Lower leg skin (tissue), 4 donors: Measurements from ENCODE around the gene DSCAML1. TPM values are rescaled to one million over a fixed set of nuclear protein-coding genes. Genes with fewer than 3 reads are reported as not detected.

ENCODE experiments used
- DNase-seq, 2 donors: peaks; one replicate each; pipeline ENCODE4 v3.0.0-alpha.2; 2019; ENCODE audit warnings: low spot score in 2 of 2
- H3K4me3 ChIP-seq: fragments of 200-600 bp; sonication (generic); 2 replicates; pipeline ENCODE4 v1.5.1; 2017; ENCODE audit warnings: mild to moderate bottlenecking, low read depth; ENCODE audit not compliant: poor library complexity, severe bottlenecking
- CTCF ChIP-seq, 3 donors: fragments of 450-650 bp; IDR thresholded peaks; one replicate each; pipeline ENCODE4 v1.5.1; 2016; ENCODE audit warnings: antibody characterized with exemption in 3 of 3, mild to moderate bottlenecking in 3 of 3, moderate library complexity in 2 of 3
- POLR2A ChIP-seq, 2 donors: fragments of 450-650 bp; IDR thresholded peaks; one replicate each; pipeline ENCODE4 v1.6.1; 2016 to 2017; ENCODE audit warnings: antibody characterized with exemption in 2 of 2, mild to moderate bottlenecking in 1 of 2, moderate library complexity in 1 of 2
- WGBS, 2 donors: methylation state at CpG; one replicate each; pipeline ENCODE4 v1.1.5; 2018; 5-methylcytosine and 5-hydroxymethylcytosine counted together
- intact Hi-C: fragments of 100-400 bp; cut with DNase I; formaldehyde crosslinking; loops from one replicate; pipeline ENCODE4 v1.15.0; 2023; ENCODE audit warnings: low total_unique reads
- total RNA-seq, 4 donors: library from RNA; depleted of rRNA; stranded (reverse); fragments of >200 nt; gene quantifications; one replicate each; pipeline ENCODE4 v1.1.0, GENCODE V29; 2016

The DSCAML1 gene
- total RNA-seq, 4 donors from 2014 or later = 0.07 to 0.13 (median 0.08) TPM

DNA sequence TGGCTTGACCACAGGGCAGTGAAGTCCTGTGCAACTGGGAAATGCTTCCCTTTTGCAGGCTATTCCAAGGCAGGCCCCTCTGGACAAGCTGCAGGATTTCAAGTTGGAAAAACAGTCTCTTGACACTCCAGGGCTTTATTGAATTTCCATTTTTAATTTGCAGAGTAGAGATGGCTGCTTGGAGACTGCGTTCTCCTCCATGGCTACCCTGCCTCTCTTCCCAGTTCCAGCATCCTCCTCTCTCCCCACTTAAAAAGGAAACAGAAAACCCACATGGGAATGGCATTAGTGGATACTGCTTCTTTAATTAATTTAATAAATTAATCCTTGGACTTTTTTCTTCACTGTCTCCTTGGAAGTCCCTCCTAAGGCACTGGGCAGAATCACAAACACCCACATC, 115.6 kb downstream of the DSCAML1 start:
- H3K4me3 ChIP-seq = no peak overlapping the region
- 76 to 91% methylated on average over 1 of the region's 1 CpG for WGBS, 2 donors
- TF ChIP-seq CTCF (IDR thresholded peaks at IDR 0.05) = no peak
- no peak for TF ChIP-seq POLR2A (IDR thresholded peaks at IDR 0.05)
- no peak for DNase-seq
- intact Hi-C loops = no loop called here

DNA sequence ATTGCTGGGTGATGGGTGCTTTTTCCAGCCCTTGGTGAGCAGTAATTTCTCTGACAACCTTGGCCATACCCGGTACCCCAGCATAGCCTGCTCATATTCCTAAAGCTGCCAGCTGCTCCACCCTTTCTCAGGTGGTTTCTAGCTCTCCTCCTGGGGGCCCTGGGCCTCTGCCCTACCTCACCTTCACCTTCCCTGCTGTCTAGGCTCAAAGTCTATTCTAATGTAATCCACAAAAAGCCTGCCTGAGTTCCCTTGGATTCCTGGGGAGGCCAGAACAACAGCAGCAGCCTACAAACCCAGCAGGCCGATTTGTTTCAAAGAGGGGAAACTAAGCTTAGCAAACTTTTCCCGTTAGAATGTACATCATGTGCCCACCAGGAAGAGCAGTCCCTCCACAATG, 117.6 kb downstream of the DSCAML1 start:
- TF ChIP-seq CTCF (IDR thresholded peaks at IDR 0.05) = no peak
- no peak for TF ChIP-seq POLR2A (IDR thresholded peaks at IDR 0.05)
- no peak for DNase-seq
- 80 to 81% methylated on average over 3 of the region's 3 CpGs for WGBS, 2 donors
- H3K4me3 ChIP-seq = no peak overlapping the region
- intact Hi-C loops = no loop called here

GRCh38 chr11:117678658-117679406, 118.2 kb downstream of the DSCAML1 start:
- DNase-seq = no peak
- 76 to 77% methylated on average over 18 of the region's 18 CpGs for WGBS, 2 donors
- TF ChIP-seq POLR2A (IDR thresholded peaks at IDR 0.05) (no peak), CTCF (IDR thresholded peaks at IDR 0.05) (no peak)
- no peak overlapping the region for H3K4me3 ChIP-seq
- intact Hi-C loops = no loop called here

DNA sequence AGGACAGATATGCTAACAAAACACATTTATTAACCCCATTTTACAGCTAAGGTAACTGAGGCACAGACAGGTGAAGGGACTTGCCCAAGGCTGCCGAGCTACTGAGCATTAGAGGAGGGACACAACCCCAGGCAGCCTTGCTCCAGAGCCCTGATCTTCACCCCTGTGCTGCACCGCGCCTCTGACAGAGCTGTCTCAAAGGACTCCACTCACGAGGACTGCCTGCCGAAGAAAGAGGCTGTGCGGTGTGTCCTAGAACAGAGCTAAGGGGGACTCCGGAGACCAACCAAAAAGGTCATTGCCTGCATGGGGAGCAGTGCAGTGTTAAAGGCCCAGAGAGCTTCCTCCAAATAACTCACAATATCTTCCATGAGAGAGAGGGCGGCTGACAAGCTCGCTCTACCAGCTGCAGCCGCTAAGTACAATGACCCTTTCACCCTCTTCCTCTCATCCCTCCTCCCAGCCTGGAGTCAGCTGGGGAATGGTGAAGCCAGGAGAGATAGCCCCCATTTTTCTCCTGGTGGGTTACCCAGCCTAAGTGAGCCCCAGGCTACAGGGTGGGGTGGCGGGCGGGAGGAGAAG, 119.2 kb downstream of the DSCAML1 start:
- DNase-seq = no peak
- TF ChIP-seq POLR2A (IDR thresholded peaks at IDR 0.05) (no peak), CTCF (IDR thresholded peaks at IDR 0.05) (no peak)
- 76 to 77% methylated on average over 12 of the region's 12 CpGs for WGBS, 2 donors

DNA sequence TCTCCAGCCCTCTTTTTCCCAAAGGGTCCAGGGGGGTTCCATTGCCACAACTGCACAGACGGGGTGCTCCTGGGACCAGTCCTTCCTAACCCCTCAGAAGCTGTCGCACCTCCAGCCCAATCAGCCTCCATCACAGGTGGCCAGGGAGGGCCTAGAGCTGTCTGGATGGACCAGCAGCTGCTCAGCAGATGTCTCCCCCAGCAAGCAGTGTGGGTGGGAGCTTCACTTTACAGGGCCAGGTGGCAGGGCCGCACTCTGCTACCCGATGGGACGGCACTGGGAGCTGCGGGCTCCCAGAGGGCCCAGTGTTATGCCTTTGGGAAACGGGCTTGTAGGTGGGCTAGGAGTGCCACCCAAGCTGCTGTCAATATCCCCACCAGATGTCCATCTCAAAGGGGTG, 120.5 kb downstream of the DSCAML1 start:
- intact Hi-C loops = no loop called here
- no peak for DNase-seq
- no peak overlapping the region for H3K4me3 ChIP-seq
- 81 to 89% methylated on average over 6 to 7 of the region's 7 CpGs for WGBS, 2 donors
- TF ChIP-seq POLR2A (IDR thresholded peaks at IDR 0.05) (no peak), CTCF (IDR thresholded peaks at IDR 0.05) (no peak)

More for the DNA sequence above, 119.2 kb downstream of the DSCAML1 start:
- no peak overlapping the region for H3K4me3 ChIP-seq
- intact Hi-C loops = no loop called here
